ENCODE data around the gene SRPRA. TPM values are rescaled to one million over a fixed set of nuclear protein-coding genes. Genes with fewer than 3 reads are reported as not detected.

SRPRA gene
- total RNA-seq, 1 experiment from 2014 or later: 57.1 TPM

DNA sequence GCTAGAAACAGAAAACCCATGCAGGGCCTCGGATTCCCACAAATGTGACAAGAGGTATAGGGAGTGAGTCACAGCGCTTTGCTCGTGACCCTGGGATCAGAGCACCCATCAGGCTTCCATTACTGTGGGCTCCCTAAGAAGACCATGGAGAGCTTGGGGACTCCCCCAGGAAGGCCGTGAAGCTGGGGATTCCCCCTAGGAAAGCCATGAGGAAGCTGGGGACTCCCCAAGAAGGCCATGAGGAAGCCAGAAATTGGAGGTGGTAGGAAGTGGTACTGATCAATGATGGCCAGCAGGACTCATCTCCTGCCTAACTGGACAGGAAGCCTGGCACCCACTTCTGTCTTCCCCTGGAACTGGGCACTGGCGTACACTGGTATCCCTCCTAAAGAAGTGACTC lies 25.0 kb upstream of the SRPRA start:
- POLR2A ChIA-PET (ENCODE audit: unreplicated experiment): no interaction called here

DNA sequence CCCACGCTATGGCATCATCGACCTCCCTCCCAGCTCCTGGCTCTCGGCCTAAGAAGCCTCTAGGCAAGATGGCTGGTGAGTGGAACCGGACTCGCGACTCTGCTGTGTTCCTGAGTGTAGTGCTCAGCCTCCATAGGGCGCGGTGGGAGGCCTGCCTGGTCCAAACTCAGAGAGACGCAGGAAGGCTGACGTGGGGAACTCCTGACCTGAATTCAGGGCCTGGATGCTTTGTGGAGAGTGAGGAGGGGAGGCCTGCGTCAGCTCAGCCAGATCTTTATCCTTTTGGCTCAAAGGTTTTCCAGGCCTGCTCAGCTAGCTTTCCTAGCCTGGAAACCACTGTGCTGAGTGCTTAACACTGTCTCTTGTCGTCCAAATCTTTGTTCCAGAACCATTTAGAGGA lies 22.2 kb upstream of the SRPRA start:
- Histone ChIP-seq H3K9me3 (ENCODE audit: insufficient read depth, low read depth) (no peaks in the 10 kb centered on the region), H3K36me3 (ENCODE audit: low read depth) (no peaks in the 10 kb centered on the region), H3K4me2 (no peak overlapping the region), H3K4me3 (no peak overlapping the region), H3K4me1 (replicated peaks; ENCODE audit: insufficient read depth) (no peaks in the 10 kb centered on the region), H3K9me2 (ENCODE audit: insufficient read depth) (no peaks in the 10 kb centered on the region), H4K20me1 (ENCODE audit: insufficient read depth) (no peaks in the 10 kb centered on the region), H3F3A (ENCODE audit: insufficient read depth, low read depth) (no peaks in the 10 kb centered on the region), H2AFZ (no peak overlapping the region), H3K27me3 (ENCODE audit: insufficient read depth, low read depth) (no peaks in the 10 kb centered on the region), H3K27ac (no peak overlapping the region), H3K79me2 (ENCODE audit: low read depth) (no peaks in the 10 kb centered on the region)
- no TSS peak for BruUV-seq (replicated peaks)
- TF ChIP-seq EZH2 (IDR thresholded peaks at IDR 0.05; ENCODE audit: low read depth): no peak
- TF ChIP-seq, protein P1, sequence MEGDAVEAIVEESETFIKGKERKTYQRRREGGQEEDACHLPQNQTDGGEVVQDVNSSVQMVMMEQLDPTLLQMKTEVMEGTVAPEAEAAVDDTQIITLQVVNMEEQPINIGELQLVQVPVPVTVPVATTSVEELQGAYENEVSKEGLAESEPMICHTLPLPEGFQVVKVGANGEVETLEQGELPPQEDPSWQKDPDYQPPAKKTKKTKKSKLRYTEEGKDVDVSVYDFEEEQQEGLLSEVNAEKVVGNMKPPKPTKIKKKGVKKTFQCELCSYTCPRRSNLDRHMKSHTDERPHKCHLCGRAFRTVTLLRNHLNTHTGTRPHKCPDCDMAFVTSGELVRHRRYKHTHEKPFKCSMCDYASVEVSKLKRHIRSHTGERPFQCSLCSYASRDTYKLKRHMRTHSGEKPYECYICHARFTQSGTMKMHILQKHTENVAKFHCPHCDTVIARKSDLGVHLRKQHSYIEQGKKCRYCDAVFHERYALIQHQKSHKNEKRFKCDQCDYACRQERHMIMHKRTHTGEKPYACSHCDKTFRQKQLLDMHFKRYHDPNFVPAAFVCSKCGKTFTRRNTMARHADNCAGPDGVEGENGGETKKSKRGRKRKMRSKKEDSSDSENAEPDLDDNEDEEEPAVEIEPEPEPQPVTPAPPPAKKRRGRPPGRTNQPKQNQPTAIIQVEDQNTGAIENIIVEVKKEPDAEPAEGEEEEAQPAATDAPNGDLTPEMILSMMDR (conservative IDR thresholded peaks at IDR 0.05): no peak
- intact Hi-C loops (cut with micrococcal nuclease; ENCODE audit: unreplicated experiment): no loop called here
- ChIA-PET CTCF (no interaction called here), POLR2A (ENCODE audit: unreplicated experiment) (no interaction called here)
- no peak for DNase-seq

More for the DNA sequence above, 25.0 kb upstream of the SRPRA start:
- Histone ChIP-seq H2AFZ (no peak overlapping the region), H3K4me1 (replicated peaks; ENCODE audit: insufficient read depth) (no peaks in the 10 kb centered on the region), H3K4me3 (no peak overlapping the region), H3K9me3 (ENCODE audit: insufficient read depth, low read depth) (no peaks in the 10 kb centered on the region), H3K27me3 (ENCODE audit: insufficient read depth, low read depth) (no peaks in the 10 kb centered on the region), H3K79me2 (ENCODE audit: low read depth) (no peaks in the 10 kb centered on the region), H3K36me3 (ENCODE audit: low read depth) (no peaks in the 10 kb centered on the region), H3K9me2 (ENCODE audit: insufficient read depth) (no peaks in the 10 kb centered on the region), H3F3A (ENCODE audit: insufficient read depth, low read depth) (no peaks in the 10 kb centered on the region), H3K27ac (no peak overlapping the region), H3K4me2 (no peak overlapping the region), H4K20me1 (ENCODE audit: insufficient read depth) (no peaks in the 10 kb centered on the region)
- no peak for DNase-seq
- intact Hi-C loops (cut with micrococcal nuclease; ENCODE audit: unreplicated experiment): no loop called here
- TF ChIP-seq EZH2 (IDR thresholded peaks at IDR 0.05; ENCODE audit: low read depth): no peak
- TF ChIP-seq, protein P1 (conservative IDR thresholded peaks at IDR 0.05): no peak
- no TSS peak for BruUV-seq (replicated peaks)
- CTCF ChIA-PET: no interaction called here

DNA sequence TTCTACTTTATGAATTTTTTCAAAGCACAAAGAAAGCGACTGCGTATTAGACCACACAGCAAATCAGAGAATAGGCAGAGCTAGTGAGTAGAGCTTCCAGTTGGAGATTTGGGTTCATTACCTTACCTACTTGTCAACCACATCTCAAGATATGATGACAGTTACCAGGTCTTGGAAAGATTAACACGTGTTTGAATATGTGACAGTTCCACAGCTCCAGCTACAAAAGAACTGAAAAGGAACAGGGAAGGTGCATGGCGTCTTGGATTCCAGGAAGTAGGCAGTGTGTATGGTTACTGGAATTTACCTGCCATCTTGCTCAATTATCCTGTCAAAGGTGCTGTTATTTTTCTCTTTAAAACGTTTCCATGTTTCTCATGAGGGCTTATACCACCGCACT lies 19.5 kb upstream of the SRPRA start:
- Histone ChIP-seq H3F3A (ENCODE audit: insufficient read depth, low read depth) (peaks cover 14% of the 10 kb centered on the region; the same call in 1 of the 2 replicates), H3K27me3 (ENCODE audit: insufficient read depth, low read depth) (no peaks in the 10 kb centered on the region), H2AFZ (no peak overlapping the region), H3K79me2 (ENCODE audit: low read depth) (peaks cover 14% of the 10 kb centered on the region), H3K36me3 (ENCODE audit: low read depth) (no peaks in the 10 kb centered on the region), H3K9me3 (ENCODE audit: insufficient read depth, low read depth) (no peaks in the 10 kb centered on the region), H4K20me1 (ENCODE audit: insufficient read depth) (no peaks in the 10 kb centered on the region), H3K4me3 (no peak overlapping the region), H3K9me2 (ENCODE audit: insufficient read depth) (no peaks in the 10 kb centered on the region), H3K4me1 (replicated peaks; ENCODE audit: insufficient read depth) (peaks cover 15% of the 10 kb centered on the region), H3K27ac (no peak overlapping the region), H3K4me2 (no peak overlapping the region)
- POLR2A ChIA-PET (ENCODE audit: unreplicated experiment): no interaction called here
- no peak for TF ChIP-seq EZH2 (IDR thresholded peaks at IDR 0.05; ENCODE audit: low read depth)
- TF ChIP-seq, protein P1 (conservative IDR thresholded peaks at IDR 0.05): no peak
- DNase-seq: peak in 1 of 2 experiments; percentile 11
- intact Hi-C loops (cut with micrococcal nuclease; ENCODE audit: unreplicated experiment): no loop called here
- no TSS peak for BruUV-seq (replicated peaks)
- CTCF ChIA-PET: no interaction called here

Measured in PC-9 (cell line).